Neural progenitor cell (in vitro differentiated cells): Measurements from ENCODE around the gene MACC1. TPM values are rescaled to one million over a fixed set of nuclear protein-coding genes. Genes with fewer than 3 reads are reported as not detected.

Experiments
- DNase-seq: peaks from one replicate; pipeline ENCODE4 v3.0.0-alpha.2; 2016; ENCODE audit warnings: low spot score
- H2AFZ ChIP-seq: fragments of 200-600 bp; sonication (generic); replicated peaks from 2 replicates; pipeline ENCODE4 v1.6.1; 2016; ENCODE audit warnings: antibody characterized with exemption
- H3F3A ChIP-seq: fragments of 200-600 bp; sonication (generic); 2 replicates; pipeline ENCODE4 v1.6.1; 2016; ENCODE audit warnings: antibody characterized with exemption, low read depth
- H3K27ac ChIP-seq: fragments of 200-600 bp; sonication (generic); 2 replicates; pipeline ENCODE4 v1.5.1; 2016; ENCODE audit warnings: mild to moderate bottlenecking
- H3K27me3 ChIP-seq: fragments of 200-600 bp; sonication (generic); 2 replicates; pipeline ENCODE4 v1.6.1; 2016; ENCODE audit warnings: mild to moderate bottlenecking, moderate library complexity
- H3K36me3 ChIP-seq: fragments of 200-600 bp; sonication (generic); 2 replicates; pipeline ENCODE4 v1.5.1; 2016
- H3K4me1 ChIP-seq: fragments of 200-600 bp; sonication (generic); 2 replicates; pipeline ENCODE4 v1.6.1; 2016; ENCODE audit warnings: mixed run types
- H3K4me2 ChIP-seq: fragments of 200-600 bp; sonication (generic); 2 replicates; pipeline ENCODE4 v1.6.1; 2016
- H3K4me3 ChIP-seq: fragments of 200-600 bp; sonication (generic); 2 replicates; pipeline ENCODE4 v1.5.1; 2016
- H3K79me2 ChIP-seq: fragments of 200-600 bp; sonication (generic); 2 replicates; pipeline ENCODE4 v1.6.1; 2016; ENCODE audit warnings: low read depth
- H3K9ac ChIP-seq: fragments of 200-600 bp; sonication (generic); 2 replicates; pipeline ENCODE4 v1.6.1; 2016
- H3K9me3 ChIP-seq: fragments of 200-600 bp; sonication (generic); 2 replicates; pipeline ENCODE4 v1.5.1; 2016; ENCODE audit warnings: low read depth
- H4K20me1 ChIP-seq: fragments of 200-600 bp; sonication (generic); 2 replicates; pipeline ENCODE4 v1.6.1; 2016; ENCODE audit warnings: low read depth
- H3K27ac Mint-ChIP-seq: 3 replicates; pipeline ENCODE4 v1.8.0; 2021; ENCODE audit warnings: mixed read lengths
- H3K27me3 Mint-ChIP-seq: 2 replicates; pipeline ENCODE4 v1.8.0; 2022; ENCODE audit warnings: low read depth, mild to moderate bottlenecking, inconsistent platforms, moderate library complexity, mixed read lengths; ENCODE audit not compliant: insufficient read depth
- H3K36me3 Mint-ChIP-seq: 3 replicates; pipeline ENCODE4 v1.8.0; 2021; ENCODE audit warnings: mixed read lengths
- H3K4me1 Mint-ChIP-seq: 3 replicates; pipeline ENCODE4 v1.8.0; 2021; ENCODE audit warnings: mixed read lengths
- H3K4me3 Mint-ChIP-seq: 3 replicates; pipeline ENCODE4 v1.8.0; 2021; ENCODE audit warnings: mild to moderate bottlenecking, moderate library complexity, mixed read lengths
- H3K9me3 Mint-ChIP-seq: 3 replicates; pipeline ENCODE4 v1.8.0; 2020; ENCODE audit warnings: mixed read lengths
- EZH2 ChIP-seq: fragments of 200-600 bp; sonication (generic); IDR thresholded peaks from 2 replicates; pipeline ENCODE4 v1.6.1; 2017; ENCODE audit warnings: antibody characterized with exemption, mild to moderate bottlenecking, moderate library complexity
- EZH2phosphoT487 ChIP-seq: fragments of 200-600 bp; sonication (generic); IDR thresholded peaks from 2 replicates; pipeline ENCODE4 v1.6.1; 2017; ENCODE audit warnings: antibody characterized with exemption
- total RNA-seq: library from RNA; depleted of rRNA; stranded (reverse); fragments of >200 nt; gene quantifications from 2 replicates; pipeline ENCODE4 v1.2.3, GENCODE V29; 2015; ENCODE audit warnings: low replicate concordance
- TF ChIP-seq, protein P1 (sequence below): fragments of 200-600 bp; sonication (generic); IDR thresholded peaks from 2 replicates; pipeline ENCODE4 v1.5.1; 2017; ENCODE audit warnings: antibody characterized with exemption, mild to moderate bottlenecking

The MACC1 gene
- total RNA-seq, 1 donor from 2014 or later, result 7.2 TPM

DNA sequence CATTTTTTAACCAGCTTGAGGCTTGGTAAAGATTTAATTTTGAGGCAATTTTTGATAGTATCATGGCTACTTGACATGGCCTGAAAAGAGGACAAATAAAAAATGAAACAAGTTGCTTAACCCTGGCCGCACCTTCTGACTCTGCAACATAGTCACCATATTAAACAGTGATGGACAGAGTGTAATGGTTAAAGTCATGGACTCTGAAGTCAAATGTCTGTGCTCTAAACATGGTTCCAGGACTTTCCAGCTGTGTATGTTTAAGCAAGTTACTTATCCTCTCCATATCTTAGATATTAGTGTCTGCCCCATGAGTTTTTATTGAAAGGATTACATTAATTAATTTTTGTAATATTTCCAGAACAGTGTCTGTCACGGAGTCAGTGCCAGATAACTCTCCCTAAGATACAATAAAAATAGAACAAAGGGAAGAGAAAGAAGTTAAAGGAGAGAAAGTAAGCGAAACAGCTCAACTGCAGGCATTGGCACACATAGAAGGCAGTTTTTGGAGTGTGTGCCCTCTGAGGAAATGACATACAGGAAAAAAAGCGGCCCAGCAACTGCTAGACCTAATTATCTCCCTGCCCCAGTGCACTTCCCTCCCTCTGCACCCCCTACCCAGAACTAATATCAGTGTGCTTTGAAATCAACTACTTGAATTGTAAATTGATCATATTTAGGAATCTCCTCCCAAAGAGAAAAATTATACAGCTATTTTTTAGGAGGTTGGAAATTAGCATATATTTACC is 65.3 kb downstream of the MACC1 start:
- Histone ChIP-seq H3K27ac (no peak overlapping the region), H3K9ac (no peak overlapping the region), H3K4me2 (no peak overlapping the region), H3K4me1 (no peaks in the 10 kb centered on the region), H3K27me3 (no peaks in the 10 kb centered on the region), H3K4me3 (no peak overlapping the region), H3K36me3 (no peaks in the 10 kb centered on the region), H3F3A (no peaks in the 10 kb centered on the region), H3K9me3 (no peaks in the 10 kb centered on the region), H4K20me1 (no peaks in the 10 kb centered on the region), H2AFZ (no peak overlapping the region), H3K79me2 (no peaks in the 10 kb centered on the region)
- H3K4me1 Mint-ChIP-seq, result no peaks in the 10 kb centered on the region
- TF ChIP-seq EZH2 (no peak), EZH2phosphoT487 (no peak)
- TF ChIP-seq, protein P1, sequence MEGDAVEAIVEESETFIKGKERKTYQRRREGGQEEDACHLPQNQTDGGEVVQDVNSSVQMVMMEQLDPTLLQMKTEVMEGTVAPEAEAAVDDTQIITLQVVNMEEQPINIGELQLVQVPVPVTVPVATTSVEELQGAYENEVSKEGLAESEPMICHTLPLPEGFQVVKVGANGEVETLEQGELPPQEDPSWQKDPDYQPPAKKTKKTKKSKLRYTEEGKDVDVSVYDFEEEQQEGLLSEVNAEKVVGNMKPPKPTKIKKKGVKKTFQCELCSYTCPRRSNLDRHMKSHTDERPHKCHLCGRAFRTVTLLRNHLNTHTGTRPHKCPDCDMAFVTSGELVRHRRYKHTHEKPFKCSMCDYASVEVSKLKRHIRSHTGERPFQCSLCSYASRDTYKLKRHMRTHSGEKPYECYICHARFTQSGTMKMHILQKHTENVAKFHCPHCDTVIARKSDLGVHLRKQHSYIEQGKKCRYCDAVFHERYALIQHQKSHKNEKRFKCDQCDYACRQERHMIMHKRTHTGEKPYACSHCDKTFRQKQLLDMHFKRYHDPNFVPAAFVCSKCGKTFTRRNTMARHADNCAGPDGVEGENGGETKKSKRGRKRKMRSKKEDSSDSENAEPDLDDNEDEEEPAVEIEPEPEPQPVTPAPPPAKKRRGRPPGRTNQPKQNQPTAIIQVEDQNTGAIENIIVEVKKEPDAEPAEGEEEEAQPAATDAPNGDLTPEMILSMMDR, result no peak
- no peak overlapping the region for H3K27ac Mint-ChIP-seq
- H3K27me3 Mint-ChIP-seq, result no peaks in the 10 kb centered on the region
- H3K9me3 Mint-ChIP-seq, result no peaks in the 10 kb centered on the region
- no peaks in the 10 kb centered on the region for H3K36me3 Mint-ChIP-seq
- no peak for DNase-seq
- H3K4me3 Mint-ChIP-seq, result no peak overlapping the region

DNA sequence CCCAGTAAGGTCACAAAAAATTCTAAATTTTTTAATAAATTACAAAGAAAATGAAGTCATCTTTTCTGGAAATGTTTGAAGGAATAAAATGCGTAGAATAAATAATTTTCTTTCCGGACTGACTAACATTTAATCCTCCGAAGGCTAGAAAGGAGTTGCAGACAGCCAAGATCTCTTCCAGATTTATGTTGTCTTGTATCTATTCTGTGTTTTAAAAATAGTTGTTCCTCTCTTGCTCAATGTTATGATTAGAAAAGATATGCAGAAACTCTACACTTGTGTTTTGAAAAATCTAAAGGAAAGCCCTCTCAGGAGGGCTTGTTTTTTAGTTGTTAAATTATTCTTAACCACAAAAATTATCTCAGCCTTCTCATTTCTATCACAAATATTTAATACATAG is 70.7 kb downstream of the MACC1 start:
- H3K4me2 ChIP-seq, result no peak overlapping the region
- Mint-ChIP-seq H3K27me3 (no peaks in the 10 kb centered on the region), H3K4me3 (no peak overlapping the region), H3K9me3 (peaks cover 5% of the 10 kb centered on the region), H3K27ac (no peak overlapping the region), H3K36me3 (no peaks in the 10 kb centered on the region), H3K4me1 (peaks cover 12% of the 10 kb centered on the region)
- H3K9me3 ChIP-seq, result no peaks in the 10 kb centered on the region
- no peaks in the 10 kb centered on the region for H4K20me1 ChIP-seq
- no peak overlapping the region for H2AFZ ChIP-seq
- no peaks in the 10 kb centered on the region for H3K36me3 ChIP-seq
- DNase-seq, result no peak
- H3K79me2 ChIP-seq, result no peaks in the 10 kb centered on the region
- H3K9ac ChIP-seq, result no peak overlapping the region
- no peak overlapping the region for H3K27ac ChIP-seq
- no peaks in the 10 kb centered on the region for H3F3A ChIP-seq
- no peaks in the 10 kb centered on the region for H3K4me1 ChIP-seq
- no peak for TF ChIP-seq EZH2
- TF ChIP-seq EZH2phosphoT487, result no peak
- TF ChIP-seq, protein P1, result no peak
- H3K27me3 ChIP-seq, result no peaks in the 10 kb centered on the region
- H3K4me3 ChIP-seq, result no peak overlapping the region

DNA sequence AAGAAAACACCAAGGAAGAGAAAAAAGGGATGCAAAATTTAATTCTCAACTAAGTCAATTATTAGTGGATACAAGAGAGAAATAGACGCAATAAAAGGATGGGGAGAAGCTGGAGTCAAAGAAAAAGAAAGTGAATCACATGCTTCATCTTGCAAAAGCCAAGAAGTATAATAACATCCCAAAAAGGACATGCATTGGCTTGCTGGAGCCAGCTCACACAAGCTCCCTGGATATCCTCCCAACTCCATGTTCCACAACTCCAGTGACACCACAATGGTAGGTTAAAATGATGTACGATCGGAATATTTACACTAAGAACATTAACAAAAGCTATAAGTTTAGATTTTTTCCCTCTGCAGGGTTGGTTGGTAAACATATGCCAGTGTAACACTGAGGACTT is 72.4 kb downstream of the MACC1 start:
- H3F3A ChIP-seq, result no peaks in the 10 kb centered on the region
- no peak overlapping the region for H2AFZ ChIP-seq
- Mint-ChIP-seq H3K4me1 (peaks cover 27% of the 10 kb centered on the region), H3K36me3 (no peaks in the 10 kb centered on the region), H3K4me3 (no peak overlapping the region), H3K27me3 (no peaks in the 10 kb centered on the region), H3K27ac (no peak overlapping the region), H3K9me3 (peaks cover 5% of the 10 kb centered on the region)
- H3K79me2 ChIP-seq, result no peaks in the 10 kb centered on the region
- no peak for DNase-seq
- no peak overlapping the region for H3K27ac ChIP-seq
- no peaks in the 10 kb centered on the region for H3K36me3 ChIP-seq
- no peaks in the 10 kb centered on the region for H3K4me1 ChIP-seq
- H3K9ac ChIP-seq, result no peak overlapping the region
- H4K20me1 ChIP-seq, result no peaks in the 10 kb centered on the region
- H3K9me3 ChIP-seq, result no peaks in the 10 kb centered on the region
- H3K27me3 ChIP-seq, result no peaks in the 10 kb centered on the region
- H3K4me3 ChIP-seq, result no peak overlapping the region
- no peak for TF ChIP-seq EZH2
- TF ChIP-seq, protein P1, result no peak
- no peak for TF ChIP-seq EZH2phosphoT487
- no peak overlapping the region for H3K4me2 ChIP-seq
